PFSK-1 (cell line): ENCODE results near the gene CTCF.

Experiments used
- FOXP2 ChIP-seq: optimal IDR thresholded peaks from 2 replicates; pipeline ENCODE3; 2011; ENCODE audit warnings: borderline replicate concordance, control low read depth, inconsistent platforms; ENCODE audit not compliant: insufficient read depth; ENCODE audit errors: extremely low read length, extremely low read depth
- POLR2AphosphoS5 ChIP-seq: IDR thresholded peaks from 2 replicates; pipeline ENCODE4 v1.6.1; 2012; ENCODE audit warnings: low read depth, mild to moderate bottlenecking, control low read depth, low read length, moderate library complexity
- SIN3A ChIP-seq: IDR thresholded peaks from 2 replicates; pipeline ENCODE4 v1.6.1; 2012; ENCODE audit warnings: mild to moderate bottlenecking, low read length, moderate library complexity, borderline replicate concordance; ENCODE audit not compliant: insufficient read depth
- TAF1 ChIP-seq: IDR thresholded peaks from 2 replicates; pipeline ENCODE4 v1.6.1; 2012; ENCODE audit warnings: low read length, control low read depth, borderline replicate concordance; ENCODE audit not compliant: insufficient read depth
- TF ChIP-seq, protein P1 (sequence below), 2 experiments: IDR thresholded peaks; 2 replicates each; pipeline versions ENCODE4 v1.6.1 to v1.8.0; 2011 to 2012; ENCODE audit warnings: low read depth in 2 of 2, low read length in 2 of 2, control low read depth in 1 of 2, inconsistent platforms in 1 of 2, mild to moderate bottlenecking in 1 of 2, moderate library complexity in 1 of 2; ENCODE audit not compliant: insufficient read depth in 1 of 2

The CTCF gene

DNA sequence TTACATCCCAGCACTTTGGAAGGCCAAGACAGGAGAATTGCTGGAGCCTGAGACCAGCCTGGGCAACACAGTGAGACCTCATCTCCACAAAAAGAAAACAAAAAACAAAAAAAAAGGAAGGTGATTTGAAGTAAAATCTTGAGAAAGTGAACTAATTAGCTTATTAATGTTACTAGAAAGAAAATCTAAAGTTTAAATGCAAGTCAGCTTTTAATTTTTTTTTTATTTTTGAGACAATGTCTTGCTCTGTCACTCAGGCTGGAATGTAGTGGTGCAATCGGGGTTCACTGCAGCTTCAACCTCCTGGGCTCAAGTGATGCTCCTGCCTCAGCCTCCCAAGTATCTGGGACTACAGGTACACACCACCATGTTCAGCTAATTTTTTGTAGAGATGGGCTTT is 3.5 kb upstream of the CTCF start:
- TF ChIP-seq, protein P1, sequence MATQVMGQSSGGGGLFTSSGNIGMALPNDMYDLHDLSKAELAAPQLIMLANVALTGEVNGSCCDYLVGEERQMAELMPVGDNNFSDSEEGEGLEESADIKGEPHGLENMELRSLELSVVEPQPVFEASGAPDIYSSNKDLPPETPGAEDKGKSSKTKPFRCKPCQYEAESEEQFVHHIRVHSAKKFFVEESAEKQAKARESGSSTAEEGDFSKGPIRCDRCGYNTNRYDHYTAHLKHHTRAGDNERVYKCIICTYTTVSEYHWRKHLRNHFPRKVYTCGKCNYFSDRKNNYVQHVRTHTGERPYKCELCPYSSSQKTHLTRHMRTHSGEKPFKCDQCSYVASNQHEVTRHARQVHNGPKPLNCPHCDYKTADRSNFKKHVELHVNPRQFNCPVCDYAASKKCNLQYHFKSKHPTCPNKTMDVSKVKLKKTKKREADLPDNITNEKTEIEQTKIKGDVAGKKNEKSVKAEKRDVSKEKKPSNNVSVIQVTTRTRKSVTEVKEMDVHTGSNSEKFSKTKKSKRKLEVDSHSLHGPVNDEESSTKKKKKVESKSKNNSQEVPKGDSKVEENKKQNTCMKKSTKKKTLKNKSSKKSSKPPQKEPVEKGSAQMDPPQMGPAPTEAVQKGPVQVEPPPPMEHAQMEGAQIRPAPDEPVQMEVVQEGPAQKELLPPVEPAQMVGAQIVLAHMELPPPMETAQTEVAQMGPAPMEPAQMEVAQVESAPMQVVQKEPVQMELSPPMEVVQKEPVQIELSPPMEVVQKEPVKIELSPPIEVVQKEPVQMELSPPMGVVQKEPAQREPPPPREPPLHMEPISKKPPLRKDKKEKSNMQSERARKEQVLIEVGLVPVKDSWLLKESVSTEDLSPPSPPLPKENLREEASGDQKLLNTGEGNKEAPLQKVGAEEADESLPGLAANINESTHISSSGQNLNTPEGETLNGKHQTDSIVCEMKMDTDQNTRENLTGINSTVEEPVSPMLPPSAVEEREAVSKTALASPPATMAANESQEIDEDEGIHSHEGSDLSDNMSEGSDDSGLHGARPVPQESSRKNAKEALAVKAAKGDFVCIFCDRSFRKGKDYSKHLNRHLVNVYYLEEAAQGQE (IDR thresholded peaks at IDR 0.05; ENCODE audit: insufficient read depth in 1 of 2, low read depth in 2 of 2, low read length in 2 of 2) = no peak
- no peak for TF ChIP-seq SIN3A
- TF ChIP-seq FOXP2 = no peak
- no peak for TF ChIP-seq POLR2AphosphoS5
- no peak for TF ChIP-seq TAF1

- TF ChIP-seq SIN3A (no peak), FOXP2 (no peak), POLR2AphosphoS5 (no peak), TAF1 (no peak)
- TF ChIP-seq, protein P1 (IDR thresholded peaks at IDR 0.05; ENCODE audit: insufficient read depth in 1 of 2, low read depth in 2 of 2, low read length in 2 of 2) = no peak
Observed at GRCh38 chr16:67560827-67561342, 1.4 kb upstream of the CTCF start.

DNA sequence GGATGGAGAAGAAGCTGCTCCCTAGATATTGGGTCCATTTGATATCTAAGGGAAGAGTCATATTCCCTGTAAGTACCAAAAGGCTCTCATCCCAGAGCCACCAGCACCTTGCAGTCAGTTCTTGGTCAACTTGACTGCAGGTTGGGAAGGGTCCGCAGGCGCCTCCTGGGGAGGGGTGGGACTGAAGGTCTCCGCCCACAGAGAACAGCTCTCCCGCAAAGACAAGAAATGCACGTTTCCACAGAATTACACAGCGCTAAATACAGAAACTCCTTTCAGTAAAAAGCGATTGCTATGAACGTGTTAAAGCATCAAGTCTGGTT is 864 bp upstream of the CTCF start:
- TF ChIP-seq TAF1 (no peak), SIN3A (no peak), FOXP2 (no peak)
- TF ChIP-seq, protein P1 (IDR thresholded peaks at IDR 0.05; ENCODE audit: insufficient read depth in 1 of 2, low read depth in 2 of 2, low read length in 2 of 2) = 0 out of 4 replicates have a peak, but pooled peaks of 1 of the 2 experiments have one; percentile 19

GRCh38 chr16:67561824-67562525 is 351 bp upstream of the CTCF start:
- TF ChIP-seq TAF1 (no peak; the same call in 1 of the 2 replicates), SIN3A (0 out of 2 replicates have a peak, but pooled peaks have one; percentile 16), POLR2AphosphoS5 (peak; percentile 81), FOXP2 (no peak)
- TF ChIP-seq, protein P1 (IDR thresholded peaks at IDR 0.05; ENCODE audit: insufficient read depth in 1 of 2, low read depth in 2 of 2, low read length in 2 of 2) = 0 out of 4 replicates have a peak, but pooled peaks of 1 of the 2 experiments have one; percentile 4
